Epidermal melanocyte (primary cell): ENCODE data around the gene CDHR1.
A peak's percentile ranks its signal among the peaks of the same experiment; 100 is the strongest.

ENCODE experiments used
- DNase-seq: peaks from one replicate; pipeline ENCODE4 v3.0.0; 2011; ENCODE audit warnings: low spot score; ENCODE audit not compliant: insufficient read length

Gene CDHR1

GRCh38 chr10:84227810-84228209, 33.5 kb downstream of the CDHR1 start:
- DNase-seq: no peak

DNA sequence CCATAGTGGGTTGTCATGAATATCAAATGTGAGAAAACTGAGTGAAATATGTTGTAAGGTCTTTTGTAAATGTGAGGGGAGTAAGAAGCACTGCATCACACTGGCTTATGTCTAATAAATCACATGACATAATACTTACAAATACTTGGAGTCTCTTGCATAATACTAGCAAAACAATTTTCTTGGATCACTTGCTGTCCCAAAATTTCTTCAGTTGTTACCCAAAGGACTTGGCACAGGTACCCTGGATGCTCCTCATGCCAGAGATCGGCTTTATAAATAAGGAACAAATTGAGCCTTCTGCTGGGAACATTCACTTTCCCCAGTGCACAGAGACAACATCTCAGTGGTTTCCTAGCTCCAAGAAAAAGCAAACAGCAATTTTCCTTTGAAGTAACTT, 36.0 kb downstream of the CDHR1 start:
- no peak for DNase-seq

DNA sequence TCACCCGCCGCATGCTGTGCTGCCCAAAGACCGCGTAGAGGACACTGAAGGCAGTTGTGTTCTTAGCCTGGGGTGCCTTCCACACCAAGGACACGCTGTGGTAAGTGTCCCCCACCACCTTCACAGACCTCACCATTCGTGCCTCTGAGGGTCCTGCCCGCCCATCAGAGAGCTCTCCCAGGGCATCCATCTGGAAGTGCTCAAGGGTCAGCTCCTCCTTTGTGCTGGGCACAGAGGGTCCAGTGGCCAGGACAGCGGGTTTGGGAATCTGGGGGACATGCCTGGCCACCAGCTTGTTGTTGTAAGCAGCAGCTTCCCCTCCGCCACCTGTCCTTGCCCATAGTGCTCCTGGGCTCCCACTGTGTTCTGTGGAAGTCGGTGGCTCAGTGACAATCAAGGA, 38.0 kb downstream of the CDHR1 start:
- DNase-seq: no peak

DNA sequence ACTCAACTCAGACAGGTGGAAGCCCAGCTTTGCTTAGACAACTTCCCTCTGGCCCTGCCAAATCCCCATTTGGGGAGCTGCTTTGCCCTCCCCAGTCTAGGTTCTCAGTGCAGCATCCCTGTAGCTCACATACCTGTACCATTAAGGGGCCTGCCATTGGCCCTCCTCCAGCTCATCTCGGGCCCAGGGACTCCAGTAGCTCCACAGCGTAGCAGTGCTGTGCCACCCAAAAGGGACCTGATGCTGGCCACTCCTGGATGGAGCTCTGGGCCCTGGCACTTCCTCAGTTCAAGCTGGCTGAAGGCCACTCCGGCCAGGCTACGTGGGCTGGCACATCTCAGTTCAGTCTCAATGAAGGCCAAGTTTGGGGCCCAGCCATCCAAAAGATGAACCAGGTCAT, 39.6 kb downstream of the CDHR1 start:
- DNase-seq: no peak

- DNase-seq: no peak
Observed at GRCh38 chr10:84234479-84234878, 40.1 kb downstream of the CDHR1 start.

GRCh38 chr10:84235096-84235495, 40.8 kb downstream of the CDHR1 start:
- DNase-seq: no peak

- DNase-seq: no peak
Observed at GRCh38 chr10:84236807-84237198, 42.5 kb downstream of the CDHR1 start.

DNA sequence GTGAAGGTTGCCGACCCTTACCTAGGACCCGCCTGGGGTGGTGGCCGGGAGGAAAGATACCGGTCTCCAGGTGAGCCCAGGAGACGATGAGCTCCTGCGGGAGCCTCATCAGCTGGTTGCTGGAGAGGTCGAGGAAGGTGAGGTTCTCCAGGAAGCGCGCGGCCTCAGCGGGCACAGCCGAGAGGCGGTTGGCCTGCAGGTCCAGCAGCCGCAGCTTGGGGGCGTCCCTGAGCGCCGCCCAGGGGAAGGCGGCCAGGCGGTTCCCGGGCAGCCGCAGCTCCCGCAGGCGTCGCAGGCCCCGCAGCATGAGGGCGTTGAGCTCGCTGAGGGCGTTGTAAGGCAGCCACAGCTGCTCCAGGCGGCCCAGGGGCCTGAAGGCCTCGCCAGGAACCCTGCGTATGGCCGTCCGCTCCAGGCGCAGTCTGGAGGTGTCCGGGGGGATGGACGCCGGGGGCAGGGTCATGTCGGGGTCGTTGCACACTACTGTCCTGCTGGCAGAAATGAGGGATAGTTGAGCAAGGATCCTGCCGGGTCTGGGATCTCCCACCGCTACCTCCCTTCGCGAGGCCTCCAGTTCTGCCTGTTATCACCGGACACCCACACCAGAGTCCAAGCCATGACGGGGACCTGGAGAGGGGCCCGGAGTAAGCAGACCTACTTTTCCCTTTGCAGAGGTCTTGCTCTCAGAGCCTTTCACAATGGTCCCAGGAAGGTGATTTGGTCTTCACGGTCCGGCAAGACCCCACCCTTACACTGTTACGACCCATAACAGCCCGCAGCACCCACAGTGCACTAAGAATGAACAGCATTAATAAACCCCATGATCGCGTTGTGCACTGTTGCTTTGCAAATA, 43.1 kb downstream of the CDHR1 start:
- no peak for DNase-seq

DNA sequence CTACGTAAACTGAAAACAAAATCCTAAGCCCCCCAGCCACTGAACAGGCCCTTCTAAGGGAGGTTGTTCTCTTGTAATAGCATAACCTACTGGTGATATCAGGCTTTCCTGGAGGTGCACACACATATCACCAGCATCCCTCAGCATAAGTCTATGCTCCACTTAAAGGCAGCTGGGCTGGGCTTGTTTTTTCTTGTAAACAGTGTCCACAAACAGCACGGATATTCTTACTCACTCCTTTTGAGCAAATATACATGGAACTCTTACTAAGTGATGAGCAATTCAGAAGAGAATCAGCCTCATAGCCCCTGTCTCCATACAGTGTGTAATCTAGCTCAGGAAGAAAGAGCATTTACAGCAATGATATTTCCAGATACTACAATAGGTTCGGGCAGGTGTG, 44.6 kb downstream of the CDHR1 start:
- DNase-seq: no peak

DNA sequence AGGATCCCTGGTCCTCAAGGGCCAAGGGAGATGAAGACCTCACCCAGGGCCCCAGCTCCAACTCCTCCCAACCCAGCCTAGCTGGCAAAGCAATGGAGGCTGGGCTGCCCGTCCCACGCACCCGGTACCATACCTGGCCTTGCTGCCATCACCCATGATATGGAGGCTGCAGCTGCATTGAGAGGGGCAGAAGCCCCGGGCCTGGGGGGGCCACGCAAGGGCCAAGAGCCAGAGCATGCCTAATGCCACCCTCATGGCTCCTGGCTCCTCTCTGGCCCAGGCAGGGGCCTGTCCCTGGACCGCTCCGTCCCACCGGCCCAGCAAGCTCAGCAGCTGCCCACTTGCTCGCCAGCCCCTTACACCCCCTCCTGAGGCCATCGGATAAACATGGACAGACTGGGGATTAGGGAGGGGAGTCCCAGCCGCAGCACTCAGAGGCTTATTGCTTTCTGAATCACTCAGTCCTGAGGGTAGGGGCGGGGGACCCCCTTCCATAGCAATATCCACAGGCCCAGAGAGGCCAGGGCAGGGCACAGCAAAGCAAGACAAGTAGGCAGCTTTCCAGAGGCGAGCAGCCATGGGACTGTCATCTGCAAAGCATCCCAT, 47.0 kb downstream of the CDHR1 start, which contains the start of gene LRIT1:
Gene LRIT1, minus strand, starts transcription at position 362 of the 606 bp plus-strand sequence. Its CDS starts 107 bp downstream, at position 255.
- no peak for DNase-seq

DNA sequence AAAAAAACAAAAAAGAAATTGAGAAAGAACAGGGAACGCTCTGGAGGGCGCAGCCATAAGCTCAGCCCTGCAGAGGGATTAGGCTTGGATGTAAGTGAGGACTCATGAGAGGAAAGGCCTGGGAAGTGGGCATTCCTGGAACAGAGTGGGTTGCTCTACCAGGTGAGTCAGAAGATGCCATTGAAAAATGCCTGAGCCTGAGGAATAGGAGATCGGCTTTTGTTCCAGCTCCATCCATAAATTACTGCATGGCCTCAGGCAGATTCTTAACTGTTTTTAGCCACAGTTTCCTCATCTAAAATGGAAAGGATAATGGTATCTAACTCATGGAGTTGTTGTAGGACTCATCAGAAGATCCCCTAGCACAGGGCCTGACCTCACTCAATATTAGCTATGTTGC, 49.4 kb downstream of the CDHR1 start:
- no peak for DNase-seq

DNA sequence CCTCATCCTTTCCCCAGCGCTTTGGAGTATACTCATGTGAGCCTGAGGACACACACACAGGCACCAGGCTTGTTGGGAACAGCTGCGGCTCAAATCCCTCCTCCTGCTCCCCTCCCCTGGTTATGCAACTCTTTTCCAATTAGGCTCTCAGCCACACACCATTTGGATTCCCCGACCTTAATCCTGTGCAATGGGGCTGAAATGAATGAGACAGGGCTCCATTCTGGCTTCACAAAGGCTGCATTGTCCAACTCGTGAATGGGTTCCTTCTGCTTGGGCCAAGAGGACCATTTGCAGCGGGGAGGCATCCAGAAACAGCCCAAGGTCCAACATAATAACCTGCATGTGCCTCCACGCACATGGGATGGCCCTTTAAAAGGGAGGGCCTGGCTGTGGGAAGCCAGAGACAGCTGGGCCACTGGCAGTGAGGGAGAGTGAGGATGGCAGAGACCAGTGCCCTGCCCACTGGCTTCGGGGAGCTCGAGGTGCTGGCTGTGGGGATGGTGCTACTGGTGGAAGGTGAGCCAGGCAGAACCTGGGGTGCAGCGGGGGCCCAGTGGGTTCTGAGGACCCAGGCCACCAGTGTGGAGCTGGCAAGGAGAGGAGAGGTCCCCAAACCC, 50.4 kb downstream of the CDHR1 start, which contains the start of gene RGR:
Gene RGR, plus strand, starts transcription at position 403 of the 620 bp plus-strand sequence. Its CDS starts 38 bp downstream, at position 441.
- DNase-seq: peak; percentile 82

GRCh38 chr10:84247496-84247895, 53.2 kb downstream of the CDHR1 start:
- no peak for DNase-seq

DNA sequence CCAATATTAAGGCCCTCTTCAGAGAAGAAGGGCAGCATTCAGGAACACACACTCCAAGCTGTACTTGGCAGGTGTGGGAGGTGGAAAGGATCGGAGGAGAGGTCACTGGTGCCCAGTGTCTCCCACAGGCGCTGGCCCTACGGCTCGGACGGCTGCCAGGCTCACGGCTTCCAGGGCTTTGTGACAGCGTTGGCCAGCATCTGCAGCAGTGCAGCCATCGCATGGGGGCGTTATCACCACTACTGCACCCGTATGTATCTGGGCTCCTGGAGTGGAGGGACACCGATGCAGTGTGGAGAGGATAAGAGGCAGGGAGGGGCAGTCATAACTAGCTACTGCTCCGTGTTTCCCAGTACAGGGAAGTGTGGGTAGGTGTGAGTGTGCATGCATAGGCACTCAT, 54.5 kb downstream of the CDHR1 start:
- no peak for DNase-seq

- DNase-seq: no peak
Observed at GRCh38 chr10:84254552-84255478, 60.5 kb downstream of the CDHR1 start.

DNA sequence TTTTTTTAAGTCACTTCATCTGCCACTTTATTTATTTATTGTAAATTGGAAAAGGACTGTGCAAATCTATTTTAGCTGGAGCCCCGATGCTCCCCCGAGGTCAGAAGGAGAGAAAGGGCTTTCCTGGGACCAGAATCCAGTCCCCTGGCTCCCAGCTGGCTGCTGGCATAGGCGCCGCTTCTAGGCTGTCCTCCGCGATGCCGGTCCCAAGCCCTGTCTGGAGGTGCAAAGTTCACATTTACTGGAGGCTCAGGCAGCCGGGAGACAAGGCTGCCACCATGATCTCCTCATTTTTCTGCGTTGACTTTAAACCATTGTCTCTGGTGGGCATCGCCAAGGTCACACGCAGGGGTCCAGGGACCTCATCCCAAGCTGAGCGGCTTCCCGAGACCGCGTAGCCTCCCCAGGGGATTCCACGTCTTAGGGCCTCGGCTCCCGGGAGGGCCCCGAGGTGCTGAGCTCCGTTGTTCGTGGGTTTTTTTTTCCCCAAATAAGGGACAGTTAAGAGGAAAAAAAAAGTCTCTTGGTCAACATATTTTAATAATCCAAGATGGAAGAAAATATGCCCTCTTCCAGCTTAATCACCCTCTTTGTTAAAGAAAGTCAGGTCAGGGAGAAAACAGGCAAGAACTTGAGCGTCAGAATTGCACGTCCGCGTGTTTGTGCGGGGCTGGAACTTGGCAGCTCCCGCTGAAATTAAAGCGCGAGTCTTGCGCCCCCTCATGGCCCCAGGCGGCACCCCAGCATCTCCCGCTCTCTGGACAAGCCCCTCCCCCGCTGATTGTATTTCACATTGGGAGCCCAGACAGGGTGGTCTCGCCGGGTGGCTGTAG, 62.4 kb downstream of the CDHR1 start:
- DNase-seq: no peak

GRCh38 chr10:84257343-84258020, 63.1 kb downstream of the CDHR1 start:
- no peak for DNase-seq

DNA sequence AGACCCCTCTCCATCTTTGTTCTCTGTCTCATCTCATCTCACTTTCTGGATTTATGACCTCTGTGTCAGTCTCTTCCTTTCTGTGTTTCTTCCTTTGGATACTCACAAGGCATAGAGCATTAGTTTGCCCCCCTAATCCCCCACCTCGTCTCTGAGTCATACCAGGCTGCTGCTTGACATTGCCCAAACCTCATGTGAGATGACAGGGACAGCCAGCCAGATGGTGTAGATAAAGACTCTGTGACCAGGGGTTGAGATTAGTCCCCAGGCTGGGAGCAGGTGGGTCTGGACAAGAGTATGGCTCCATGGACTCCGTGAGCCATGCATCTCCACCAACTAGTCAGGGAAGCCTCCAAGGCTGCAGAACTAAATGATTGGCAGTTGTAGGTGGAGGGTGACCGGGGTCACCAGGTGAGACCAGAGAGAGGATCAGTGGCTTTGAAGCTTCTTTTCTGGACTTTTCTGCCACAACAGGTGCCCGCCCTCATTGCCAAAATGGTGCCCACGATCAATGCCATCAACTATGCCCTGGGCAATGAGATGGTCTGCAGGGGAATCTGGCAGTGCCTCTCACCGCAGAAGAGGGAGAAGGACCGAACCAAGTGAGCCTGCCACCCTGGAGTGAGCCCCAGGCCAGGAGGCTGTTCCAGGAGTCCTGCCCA, 63.8 kb downstream of the CDHR1 start:
- DNase-seq: no peak

DNA sequence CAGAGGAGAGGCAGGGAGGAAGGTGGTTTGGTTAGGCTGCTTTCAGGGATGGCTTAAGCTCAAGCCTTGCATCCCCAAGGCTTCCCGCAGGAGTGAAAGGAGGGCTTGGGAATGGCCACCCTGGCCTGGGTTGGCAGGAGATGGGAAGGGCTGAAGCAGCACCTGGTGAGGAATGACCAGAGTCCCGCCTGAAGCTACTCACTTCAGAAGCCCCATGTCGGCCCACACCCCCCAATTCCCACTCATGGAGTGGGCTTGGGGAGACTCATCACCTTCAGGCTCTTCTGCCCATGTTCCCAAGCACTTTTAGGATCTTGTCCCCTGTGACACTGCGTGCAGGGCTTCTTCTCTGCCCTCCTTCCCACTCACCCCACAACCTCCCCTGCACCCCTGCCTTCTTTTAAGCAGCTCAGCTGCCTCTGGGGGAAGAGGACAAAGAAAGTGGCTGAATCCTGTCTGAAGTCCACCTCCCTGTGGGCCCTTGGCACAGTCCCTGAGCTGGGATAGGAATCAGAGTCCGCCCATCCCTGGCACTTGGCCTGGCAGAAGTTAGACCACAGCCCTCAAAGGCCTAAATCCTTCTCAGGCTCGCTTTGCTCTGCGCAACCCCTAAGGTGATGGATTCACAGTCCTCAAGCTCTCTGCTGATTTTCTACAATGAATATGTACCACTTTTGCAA, 67.0 kb downstream of the CDHR1 start:
- no peak for DNase-seq
